Liver (tissue), 9 donors: ENCODE results near the gene PITRM1. TPM values are rescaled to one million over a fixed set of nuclear protein-coding genes. Genes with fewer than 3 reads are reported as not detected.
"Not testable (repeated sequence)": the region's sequence is repeated elsewhere in the genome, so short reads cannot be mapped to it uniquely, and the experiment has no call there.

Experiments
- DNase-seq: peaks from one replicate; pipeline ENCODE4 v3.0.0-alpha.2; 2017; ENCODE audit warnings: low spot score
- H3K27ac ChIP-seq, 2 donors: one replicate each; pipeline ENCODE4 v1.7.0; 2013; ENCODE audit warnings: inconsistent platforms in 2 of 2, low read length in 2 of 2, control low read depth in 1 of 2, low read depth in 1 of 2, mild to moderate bottlenecking in 1 of 2
- H3K27me3 ChIP-seq, 4 donors: one replicate each; pipeline versions ENCODE4 v1.6.1 to v1.7.0; 2013; ENCODE audit warnings: low read length in 3 of 4, inconsistent platforms in 1 of 4, mild to moderate bottlenecking in 1 of 4, moderate library complexity in 1 of 4; ENCODE audit not compliant: control insufficient read depth in 4 of 4, insufficient read depth in 4 of 4
- H3K36me3 ChIP-seq, 4 donors: one replicate each; pipeline versions ENCODE4 v1.6.1 to v1.7.0; 2013; ENCODE audit warnings: low read length in 3 of 4, mild to moderate bottlenecking in 3 of 4, low read depth in 1 of 4, moderate library complexity in 1 of 4; ENCODE audit not compliant: control insufficient read depth in 4 of 4, insufficient read depth in 3 of 4
- H3K4me1 ChIP-seq, 4 donors: one replicate each; pipeline versions ENCODE4 v1.6.1 to v1.7.0; 2013; ENCODE audit warnings: low read length in 3 of 4, mild to moderate bottlenecking in 3 of 4, moderate library complexity in 1 of 4; ENCODE audit not compliant: control insufficient read depth in 4 of 4, insufficient read depth in 4 of 4
- H3K4me3 ChIP-seq, 3 donors: one replicate each; pipeline versions ENCODE4 v1.6.1 to v1.7.0; 2013; ENCODE audit warnings: low read length in 3 of 3, control low read depth in 1 of 3, low read depth in 1 of 3, mild to moderate bottlenecking in 1 of 3
- H3K9ac ChIP-seq, 2 donors: one replicate each; pipeline ENCODE4 v1.7.0; 2013; ENCODE audit warnings: low read length in 2 of 2, mild to moderate bottlenecking in 2 of 2, moderate library complexity in 2 of 2, control low read depth in 1 of 2, low read depth in 1 of 2
- H3K9me3 ChIP-seq, 4 donors: one replicate each; pipeline versions ENCODE4 v1.6.1 to v1.7.0; 2013; ENCODE audit warnings: low read length in 3 of 4; ENCODE audit not compliant: control insufficient read depth in 4 of 4
- EGR1 ChIP-seq, 2 donors: IDR thresholded peaks; 2 replicates each; pipeline ENCODE4 v1.6.1; 2016 to 2018; ENCODE audit warnings: antibody characterized with exemption in 2 of 2, low read depth in 2 of 2
- FOXA1 ChIP-seq: IDR thresholded peaks from 2 replicates; pipeline ENCODE4 v1.6.1; 2016; ENCODE audit warnings: antibody characterized with exemption
- FOXA2 ChIP-seq: IDR thresholded peaks from 2 replicates; pipeline ENCODE4 v1.6.1; 2016; ENCODE audit warnings: antibody characterized with exemption
- GABPA ChIP-seq, 2 donors: IDR thresholded peaks in 1 of 2; conservative IDR thresholded peaks in 1 of 2; 2 replicates each; pipeline ENCODE4 v1.6.1; 2016; ENCODE audit warnings: antibody characterized with exemption in 2 of 2, mild to moderate bottlenecking in 1 of 2, moderate library complexity in 1 of 2
- HNF4A ChIP-seq, 2 donors: conservative IDR thresholded peaks; 2 replicates each; pipeline ENCODE4 v1.6.1; 2016; ENCODE audit warnings: antibody characterized with exemption in 2 of 2, mild to moderate bottlenecking in 2 of 2
- HNF4G ChIP-seq: IDR thresholded peaks from 2 replicates; pipeline ENCODE4 v1.6.1; 2016; ENCODE audit warnings: antibody characterized with exemption
- JUND ChIP-seq, 2 donors: IDR thresholded peaks; 2 replicates each; pipeline ENCODE4 v1.6.1; 2016; ENCODE audit warnings: antibody characterized with exemption in 2 of 2
- NR2F2 ChIP-seq: IDR thresholded peaks from 2 replicates; pipeline ENCODE4 v1.6.1; 2016; ENCODE audit warnings: antibody characterized with exemption
- RAD21 ChIP-seq, 2 donors: IDR thresholded peaks; 2 replicates each; pipeline ENCODE4 v1.6.1; 2016; ENCODE audit warnings: antibody characterized with exemption in 2 of 2, mild to moderate bottlenecking in 2 of 2
- RXRA ChIP-seq, 2 donors: IDR thresholded peaks; 2 replicates each; pipeline ENCODE4 v1.6.1; 2017 to 2018; ENCODE audit warnings: antibody characterized with exemption in 2 of 2, mild to moderate bottlenecking in 1 of 2
- SP1 ChIP-seq: IDR thresholded peaks from 2 replicates; pipeline ENCODE4 v1.6.1; 2018; ENCODE audit warnings: antibody characterized with exemption, mild to moderate bottlenecking
- TAF1 ChIP-seq: conservative IDR thresholded peaks from 2 replicates; pipeline ENCODE4 v1.6.1; 2016; ENCODE audit warnings: antibody characterized with exemption, mild to moderate bottlenecking
- YY1 ChIP-seq: IDR thresholded peaks from 2 replicates; pipeline ENCODE4 v1.6.1; 2016; ENCODE audit warnings: antibody characterized with exemption, mild to moderate bottlenecking
- WGBS: extraction: QIAGEN DNeasy Blood & Tissue Kit; methylation state at CpG from one replicate; pipeline ENCODE4 v1.1.7; 2013; 5-methylcytosine and 5-hydroxymethylcytosine counted together
- polyA plus RNA-seq, 2 donors: library from polyadenylated mRNA; stranded (reverse) in 1 of 2; unstranded in 1 of 2; fragments of 200-250 nt in 1 of 2; fragments of >200 nt in 1 of 2; fragmentation: Nextera tagmentation in 1 of 2; extraction: Ambion mirVana in 1 of 2; gene quantifications; one replicate each; pipeline versions ENCODE4 v1.2.1 to v1.2.3, GENCODE V29; 2013 to 2015
- total RNA-seq, 2 donors: library from RNA; depleted of rRNA; stranded (reverse); fragments of >200 nt; gene quantifications; one replicate each; pipeline ENCODE4 v1.2.3, GENCODE V29; 2014
- TF ChIP-seq, protein P1 (sequence below): fragments of 150-350 bp; IDR thresholded peaks from 2 replicates; pipeline ENCODE4 v1.5.1; 2017; ENCODE audit warnings: improper control_type of control experiment, low read depth, low read length; ENCODE audit not compliant: missing input control
- TF ChIP-seq, protein P2 (sequence below): IDR thresholded peaks from 2 replicates; pipeline ENCODE4 v1.6.1; 2016; ENCODE audit warnings: antibody characterized with exemption
- TF ChIP-seq, protein P3 (sequence below): IDR thresholded peaks from 2 replicates; pipeline ENCODE4 v1.6.1; 2016; ENCODE audit warnings: antibody characterized with exemption, mild to moderate bottlenecking
- TF ChIP-seq, protein P4 (sequence below): IDR thresholded peaks from 2 replicates; pipeline ENCODE4 v1.6.1; 2016; ENCODE audit warnings: antibody characterized with exemption
- donor health status: healthy.
- donor health status: healthy.
- donor health status: healthy.
- donor health status: healthy.
- donor health status: healthy.

Gene PITRM1
- total and polyA plus RNA-seq, 4 donors, result 21.1 to 43.1 (median 27.7) TPM

DNA sequence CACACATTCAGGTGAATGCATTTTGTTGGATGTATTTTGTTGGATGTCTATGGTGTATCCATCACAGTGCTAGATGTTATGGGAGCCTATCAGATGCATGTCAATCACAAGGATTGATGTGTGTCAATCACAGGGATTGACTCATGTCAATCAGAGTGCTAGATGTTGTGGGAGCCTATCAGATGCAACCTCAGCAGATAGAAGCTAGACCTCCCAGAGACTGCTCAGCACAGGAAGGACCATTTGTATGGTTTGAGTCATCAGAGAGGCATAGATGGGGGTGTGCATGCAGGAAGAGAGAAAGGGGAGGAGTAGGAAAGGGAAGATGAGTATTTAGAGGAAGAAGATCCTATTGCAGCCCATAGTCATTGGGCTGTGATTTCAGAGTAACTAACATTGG, 48.3 kb upstream of the PITRM1 start:
- Histone ChIP-seq H3K4me3 (no peak overlapping the region), H3K27ac (no peak overlapping the region), H3K4me1 (no peaks in the 10 kb centered on the region), H3K27me3 (peaks cover 0 to 3% (median 0%) of the 10 kb centered on the region in 4 donors), H3K36me3 (no peaks in the 10 kb centered on the region), H3K9ac (no peak overlapping the region), H3K9me3 (no peaks in the 10 kb centered on the region)
- no peak for DNase-seq
- TF ChIP-seq NR2F2 (no peak), SP1 (no peak), HNF4G (no peak), FOXA2 (no peak), TAF1 (no peak), HNF4A (conservative IDR thresholded peaks at IDR 0.05) (no peak), GABPA (IDR thresholded peaks at IDR 0.05 in 1 of 2, conservative IDR thresholded peaks at IDR 0.05 in 1 of 2) (no peak), JUND (IDR thresholded peaks at IDR 0.05) (no peak)
- TF ChIP-seq, protein P1, sequence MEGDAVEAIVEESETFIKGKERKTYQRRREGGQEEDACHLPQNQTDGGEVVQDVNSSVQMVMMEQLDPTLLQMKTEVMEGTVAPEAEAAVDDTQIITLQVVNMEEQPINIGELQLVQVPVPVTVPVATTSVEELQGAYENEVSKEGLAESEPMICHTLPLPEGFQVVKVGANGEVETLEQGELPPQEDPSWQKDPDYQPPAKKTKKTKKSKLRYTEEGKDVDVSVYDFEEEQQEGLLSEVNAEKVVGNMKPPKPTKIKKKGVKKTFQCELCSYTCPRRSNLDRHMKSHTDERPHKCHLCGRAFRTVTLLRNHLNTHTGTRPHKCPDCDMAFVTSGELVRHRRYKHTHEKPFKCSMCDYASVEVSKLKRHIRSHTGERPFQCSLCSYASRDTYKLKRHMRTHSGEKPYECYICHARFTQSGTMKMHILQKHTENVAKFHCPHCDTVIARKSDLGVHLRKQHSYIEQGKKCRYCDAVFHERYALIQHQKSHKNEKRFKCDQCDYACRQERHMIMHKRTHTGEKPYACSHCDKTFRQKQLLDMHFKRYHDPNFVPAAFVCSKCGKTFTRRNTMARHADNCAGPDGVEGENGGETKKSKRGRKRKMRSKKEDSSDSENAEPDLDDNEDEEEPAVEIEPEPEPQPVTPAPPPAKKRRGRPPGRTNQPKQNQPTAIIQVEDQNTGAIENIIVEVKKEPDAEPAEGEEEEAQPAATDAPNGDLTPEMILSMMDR, result no peak
- TF ChIP-seq, protein P2, sequence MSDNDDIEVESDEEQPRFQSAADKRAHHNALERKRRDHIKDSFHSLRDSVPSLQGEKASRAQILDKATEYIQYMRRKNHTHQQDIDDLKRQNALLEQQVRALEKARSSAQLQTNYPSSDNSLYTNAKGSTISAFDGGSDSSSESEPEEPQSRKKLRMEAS, result no peak

DNA sequence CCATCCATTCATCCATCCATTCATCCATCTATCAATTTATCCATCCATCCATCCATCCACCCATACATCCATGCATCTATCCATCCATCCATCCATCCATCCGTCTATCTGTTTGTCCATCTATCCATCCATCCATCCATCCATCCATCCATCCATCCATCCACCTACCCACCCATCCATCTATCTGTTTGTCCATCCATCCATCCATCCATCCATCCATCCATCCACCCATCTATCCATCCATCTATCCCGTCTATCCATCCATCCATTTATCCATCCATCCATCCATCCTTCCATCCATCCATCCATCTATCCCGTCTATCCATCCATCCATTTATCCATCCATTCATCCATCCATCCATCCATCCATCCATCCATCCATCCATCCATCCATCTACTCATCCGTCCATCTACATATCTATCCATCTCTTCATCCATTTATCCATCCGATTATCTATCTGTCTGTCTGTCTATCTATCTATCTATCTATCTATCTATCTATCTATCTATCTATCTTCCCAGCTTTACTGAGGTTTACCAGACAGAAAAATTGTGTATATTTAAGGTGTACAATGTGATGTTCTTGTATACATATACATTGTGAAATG, 46.5 kb upstream of the PITRM1 start:
- 90% methylated on average over 5 of the region's 5 CpGs for WGBS

DNA sequence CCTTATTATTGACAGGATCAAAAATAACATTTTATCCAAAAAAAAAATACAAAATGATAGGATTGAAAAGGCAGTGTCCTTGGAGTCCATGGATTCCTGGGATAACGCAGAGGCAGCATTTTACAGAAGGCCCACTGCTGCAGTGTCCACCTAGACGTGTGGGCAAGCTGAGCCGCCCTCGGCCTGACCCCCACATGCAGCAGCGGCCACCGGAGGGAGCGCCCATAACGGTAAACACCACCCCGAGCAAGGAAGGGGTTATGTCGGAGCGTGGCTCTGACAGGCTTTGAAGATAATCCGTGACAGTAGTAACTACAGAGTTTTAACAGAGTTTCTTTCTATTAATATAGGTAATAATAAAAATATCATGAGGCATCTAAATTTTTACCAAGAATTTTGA, 45.3 kb upstream of the PITRM1 start:
- TF ChIP-seq RAD21 (IDR thresholded peaks at IDR 0.05) (no peak), HNF4A (conservative IDR thresholded peaks at IDR 0.05) (no peak), FOXA1 (no peak), NR2F2 (no peak), HNF4G (no peak), EGR1 (IDR thresholded peaks at IDR 0.05; ENCODE audit: low read depth in 2 of 2) (no peak), JUND (IDR thresholded peaks at IDR 0.05) (no peak), TAF1 (no peak), RXRA (IDR thresholded peaks at IDR 0.05) (no peak), FOXA2 (no peak), YY1 (no peak)
- TF ChIP-seq, protein P2, result no peak
- TF ChIP-seq, protein P1, result no peak
- TF ChIP-seq, protein P3, sequence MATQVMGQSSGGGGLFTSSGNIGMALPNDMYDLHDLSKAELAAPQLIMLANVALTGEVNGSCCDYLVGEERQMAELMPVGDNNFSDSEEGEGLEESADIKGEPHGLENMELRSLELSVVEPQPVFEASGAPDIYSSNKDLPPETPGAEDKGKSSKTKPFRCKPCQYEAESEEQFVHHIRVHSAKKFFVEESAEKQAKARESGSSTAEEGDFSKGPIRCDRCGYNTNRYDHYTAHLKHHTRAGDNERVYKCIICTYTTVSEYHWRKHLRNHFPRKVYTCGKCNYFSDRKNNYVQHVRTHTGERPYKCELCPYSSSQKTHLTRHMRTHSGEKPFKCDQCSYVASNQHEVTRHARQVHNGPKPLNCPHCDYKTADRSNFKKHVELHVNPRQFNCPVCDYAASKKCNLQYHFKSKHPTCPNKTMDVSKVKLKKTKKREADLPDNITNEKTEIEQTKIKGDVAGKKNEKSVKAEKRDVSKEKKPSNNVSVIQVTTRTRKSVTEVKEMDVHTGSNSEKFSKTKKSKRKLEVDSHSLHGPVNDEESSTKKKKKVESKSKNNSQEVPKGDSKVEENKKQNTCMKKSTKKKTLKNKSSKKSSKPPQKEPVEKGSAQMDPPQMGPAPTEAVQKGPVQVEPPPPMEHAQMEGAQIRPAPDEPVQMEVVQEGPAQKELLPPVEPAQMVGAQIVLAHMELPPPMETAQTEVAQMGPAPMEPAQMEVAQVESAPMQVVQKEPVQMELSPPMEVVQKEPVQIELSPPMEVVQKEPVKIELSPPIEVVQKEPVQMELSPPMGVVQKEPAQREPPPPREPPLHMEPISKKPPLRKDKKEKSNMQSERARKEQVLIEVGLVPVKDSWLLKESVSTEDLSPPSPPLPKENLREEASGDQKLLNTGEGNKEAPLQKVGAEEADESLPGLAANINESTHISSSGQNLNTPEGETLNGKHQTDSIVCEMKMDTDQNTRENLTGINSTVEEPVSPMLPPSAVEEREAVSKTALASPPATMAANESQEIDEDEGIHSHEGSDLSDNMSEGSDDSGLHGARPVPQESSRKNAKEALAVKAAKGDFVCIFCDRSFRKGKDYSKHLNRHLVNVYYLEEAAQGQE, result no peak
- TF ChIP-seq, protein P4, sequence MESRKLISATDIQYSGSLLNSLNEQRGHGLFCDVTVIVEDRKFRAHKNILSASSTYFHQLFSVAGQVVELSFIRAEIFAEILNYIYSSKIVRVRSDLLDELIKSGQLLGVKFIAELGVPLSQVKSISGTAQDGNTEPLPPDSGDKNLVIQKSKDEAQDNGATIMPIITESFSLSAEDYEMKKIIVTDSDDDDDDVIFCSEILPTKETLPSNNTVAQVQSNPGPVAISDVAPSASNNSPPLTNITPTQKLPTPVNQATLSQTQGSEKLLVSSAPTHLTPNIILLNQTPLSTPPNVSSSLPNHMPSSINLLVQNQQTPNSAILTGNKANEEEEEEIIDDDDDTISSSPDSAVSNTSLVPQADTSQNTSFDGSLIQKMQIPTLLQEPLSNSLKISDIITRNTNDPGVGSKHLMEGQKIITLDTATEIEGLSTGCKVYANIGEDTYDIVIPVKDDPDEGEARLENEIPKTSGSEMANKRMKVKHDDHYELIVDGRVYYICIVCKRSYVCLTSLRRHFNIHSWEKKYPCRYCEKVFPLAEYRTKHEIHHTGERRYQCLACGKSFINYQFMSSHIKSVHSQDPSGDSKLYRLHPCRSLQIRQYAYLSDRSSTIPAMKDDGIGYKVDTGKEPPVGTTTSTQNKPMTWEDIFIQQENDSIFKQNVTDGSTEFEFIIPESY, result no peak
- no peaks in the 10 kb centered on the region for H3K36me3 ChIP-seq
- no peak overlapping the region for H3K27ac ChIP-seq
- H3K4me3 ChIP-seq, result no peak overlapping the region
- WGBS, result 92% methylated on average over 12 of the region's 12 CpGs
- no peaks in the 10 kb centered on the region for H3K9me3 ChIP-seq
- H3K27me3 ChIP-seq, result peaks cover 0 to 3% (median 0%) of the 10 kb centered on the region in 4 donors
- no peak overlapping the region for H3K9ac ChIP-seq
- no peaks in the 10 kb centered on the region for H3K4me1 ChIP-seq
- no peak for DNase-seq

More for the DNA sequence above, 46.5 kb upstream of the PITRM1 start:
- H3K27me3 ChIP-seq, H3K4me1 ChIP-seq, H3K4me3 ChIP-seq, H3K9me3 ChIP-seq, DNase-seq, H3K36me3 ChIP-seq, H3K27ac ChIP-seq, H3K9ac ChIP-seq: not testable (repeated sequence)
